NCI-H510A (cell line): ENCODE data around the gene ZBTB26.
"Not testable (repeated sequence)": the region's sequence is repeated elsewhere in the genome, so short reads cannot be mapped to it uniquely, and the experiment has no call there.

Experiments
- DNase-seq: peaks from one replicate; lab custom pipeline; 2025; lab: John Stamatoyannopoulos, UW

The ZBTB26 gene

DNA sequence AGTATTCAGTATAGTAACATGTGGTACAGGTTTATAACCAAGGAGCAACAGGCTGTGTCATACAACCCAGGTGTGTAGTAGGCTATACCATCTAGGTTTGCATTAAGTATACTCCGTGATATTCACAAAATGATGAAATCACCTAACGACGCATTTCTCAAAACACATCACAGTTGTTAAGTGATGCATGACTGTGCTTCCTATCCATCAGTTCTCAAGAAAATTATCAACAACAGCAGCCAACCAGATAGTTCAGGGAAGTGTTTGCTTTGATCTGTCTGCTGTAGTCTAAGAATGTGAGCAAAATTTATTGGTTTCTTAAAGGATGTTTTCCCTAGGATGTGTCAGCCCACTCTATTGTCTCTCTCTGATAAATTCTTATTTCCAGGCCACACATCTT lies 7.4 kb downstream of the ZBTB26 start:
- no peak for DNase-seq

DNA sequence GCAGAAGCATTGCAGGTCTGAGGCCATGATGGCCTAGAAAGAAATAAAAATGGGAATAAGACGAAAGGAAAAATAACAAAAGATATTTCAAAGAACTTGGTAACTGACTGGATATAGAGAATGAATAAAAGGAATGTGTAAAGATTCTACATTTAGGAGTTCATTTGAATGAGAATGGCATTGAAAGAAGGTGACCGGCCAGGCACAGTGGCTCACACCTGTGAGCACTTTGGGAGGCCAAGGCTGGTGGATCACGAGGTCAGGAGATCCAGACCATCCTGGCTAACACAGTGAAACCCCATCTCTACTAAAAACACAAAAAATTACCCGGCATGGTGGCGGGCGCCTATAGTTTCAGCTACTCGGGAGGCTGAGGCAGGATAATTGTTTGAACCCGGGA lies 8.6 kb downstream of the ZBTB26 start:
- DNase-seq: no peak

DNA sequence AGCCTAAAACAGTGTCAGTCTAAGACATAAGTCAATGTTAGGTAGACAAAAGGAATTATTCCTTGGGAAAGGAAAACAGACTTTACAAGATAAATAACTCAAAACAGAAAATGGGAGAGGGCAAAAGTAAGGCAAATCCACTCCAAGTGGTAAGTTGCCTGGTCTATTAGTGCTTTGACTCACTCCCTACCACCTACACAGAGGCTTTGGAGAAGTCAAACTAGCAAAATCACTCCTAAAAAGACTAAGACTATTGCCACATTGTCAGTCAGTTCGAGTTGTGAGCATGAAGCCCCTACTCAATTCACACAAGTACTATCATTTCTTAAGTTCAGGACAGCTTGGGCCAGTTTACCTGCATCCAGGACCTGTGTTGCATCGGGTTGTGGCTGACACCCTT lies 13.0 kb downstream of the ZBTB26 start:
- DNase-seq: no peak

DNA sequence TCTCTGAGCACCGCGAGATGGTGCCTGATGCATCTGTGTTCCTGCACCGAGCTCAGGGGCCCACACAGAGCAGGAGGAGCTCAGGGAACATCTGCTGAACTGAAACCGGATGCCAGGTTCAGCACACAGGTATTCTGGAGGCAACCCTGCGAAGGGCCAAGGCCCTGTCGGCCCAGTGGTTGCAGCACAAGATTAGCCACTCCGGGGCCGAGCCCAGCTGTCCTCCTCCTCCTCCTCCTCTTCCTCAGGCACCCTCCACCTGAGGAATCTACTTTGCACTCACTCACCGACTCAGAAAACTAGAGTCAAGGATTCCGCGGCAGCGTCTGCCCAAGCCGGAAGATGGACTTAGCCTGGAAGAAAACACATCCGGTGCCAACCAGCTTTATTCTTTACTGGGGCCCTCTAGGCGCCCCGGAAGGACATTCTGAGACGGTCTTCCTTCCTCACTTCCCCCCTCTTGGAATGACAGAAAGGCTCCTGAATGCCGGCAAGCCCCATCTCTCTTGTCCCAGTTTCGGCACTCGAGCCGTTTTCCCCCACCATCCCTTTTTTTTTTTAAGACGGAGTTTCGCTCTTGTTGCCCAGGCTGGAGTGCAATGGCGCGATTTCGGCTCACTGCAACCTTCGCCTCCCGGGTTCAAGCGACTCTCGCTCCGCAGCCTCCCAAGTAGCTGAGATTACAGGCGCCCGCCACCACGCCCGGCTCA lies 18.2 kb downstream of the ZBTB26 start, which contains the start of gene ZBTB6:
TSS of gene ZBTB6 (minus strand) at position 360 of the 710 bp plus-strand sequence. CDS start 1,251 bp downstream, outside the sequence.
- DNase-seq: peak; percentile 70

DNA sequence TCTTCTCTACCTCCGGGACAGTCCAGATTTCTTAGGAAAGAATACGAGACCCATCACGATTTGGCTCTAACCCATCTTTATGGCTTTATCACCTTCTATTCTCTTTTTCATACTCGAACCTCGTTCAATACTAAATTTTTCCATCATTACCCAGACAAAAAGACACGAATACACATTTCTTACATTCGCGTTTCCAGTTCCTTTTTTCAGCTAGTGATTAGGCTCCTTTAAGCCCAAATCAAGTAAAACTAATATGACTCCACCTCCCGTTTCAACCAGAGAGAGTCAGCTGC lies 18.7 kb downstream of the ZBTB26 start:
- DNase-seq: no peak

DNA sequence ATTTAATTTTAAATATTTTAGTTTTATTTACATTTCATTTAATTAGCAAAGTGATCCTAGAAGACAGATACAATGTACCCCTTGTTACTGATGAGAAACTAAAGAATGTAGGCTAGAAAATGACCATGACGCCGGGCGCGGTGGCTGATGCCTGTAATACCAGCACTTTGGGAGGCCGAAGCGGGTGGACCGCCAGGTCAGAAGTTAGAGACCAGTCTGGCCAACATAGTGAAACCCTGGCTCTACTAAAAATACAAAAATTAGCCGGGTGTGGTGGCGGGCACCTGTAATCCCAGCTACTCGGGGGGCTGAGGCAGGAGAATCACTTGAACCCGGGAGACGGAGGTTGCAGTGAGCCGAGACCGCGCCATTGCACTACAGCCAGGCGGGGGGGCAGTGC lies 25.2 kb downstream of the ZBTB26 start:
- DNase-seq: not testable (repeated sequence)

DNA sequence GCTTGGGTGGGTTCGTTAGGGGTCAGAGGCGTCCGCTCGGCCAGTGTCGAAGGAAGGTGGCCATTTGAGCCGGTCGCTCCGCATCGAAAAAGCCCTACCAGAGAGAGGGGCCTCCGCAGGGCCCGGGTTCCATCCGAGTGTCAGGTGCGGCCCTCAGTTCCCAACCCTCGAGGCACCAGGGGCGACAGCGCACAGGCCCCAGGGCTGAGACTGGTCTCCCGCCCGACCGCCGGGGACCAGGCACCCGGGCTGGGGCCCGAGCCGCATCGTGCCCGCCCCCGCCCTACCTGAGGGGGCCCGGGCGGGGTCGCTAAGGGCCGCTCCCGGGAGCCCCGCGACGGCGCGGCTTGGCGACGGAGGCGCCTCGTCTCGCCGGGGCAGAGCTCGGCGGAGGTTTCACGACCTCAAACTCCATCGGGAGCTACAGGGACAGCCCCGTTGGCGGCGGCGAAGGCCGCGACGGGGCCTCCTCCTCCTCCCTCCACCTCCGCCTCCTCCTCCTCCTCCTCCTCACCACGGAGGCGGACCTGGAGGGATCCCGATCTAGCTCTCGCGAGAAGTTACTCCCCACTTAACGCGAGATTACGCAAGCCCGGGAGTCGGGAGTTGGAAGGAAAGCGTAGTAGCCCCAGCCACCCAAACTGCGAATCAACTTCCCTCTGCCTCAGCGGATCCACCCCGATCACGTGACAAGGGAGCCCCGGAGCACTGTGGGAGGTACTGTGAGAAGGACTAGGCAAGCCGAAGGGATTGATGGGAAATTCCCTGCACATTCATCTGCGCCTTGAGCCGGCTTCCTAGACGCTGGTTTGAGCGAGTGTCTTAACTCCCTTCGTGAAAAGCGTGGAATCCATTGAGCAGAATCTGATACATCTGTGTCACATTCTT lies 26.2 kb downstream of the ZBTB26 start, which contains the start of gene RC3H2:
TSS of gene RC3H2 (minus strand) at position 537 of the 888 bp plus-strand sequence. CDS start 7,850 bp downstream, outside the sequence.
- DNase-seq: peak; percentile 98

DNA sequence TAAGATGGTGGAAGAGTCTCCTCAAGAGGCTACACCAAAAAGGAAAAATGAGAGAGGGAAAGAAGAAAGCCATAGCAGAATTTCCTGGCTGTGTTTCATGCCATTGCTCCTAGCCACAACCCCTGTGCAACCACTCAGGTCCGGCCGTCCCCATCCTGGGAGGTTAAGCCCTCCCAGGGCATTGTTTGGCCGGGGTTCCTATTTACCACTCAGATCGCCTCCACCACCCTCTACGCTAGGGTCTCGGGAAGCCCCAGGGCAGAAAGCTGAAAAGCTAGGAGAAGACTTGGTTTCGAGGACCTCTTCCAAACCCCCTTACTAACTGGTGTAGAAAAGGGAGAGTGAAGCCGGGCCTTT lies 26.9 kb downstream of the ZBTB26 start:
- DNase-seq: peak; percentile 8

DNA sequence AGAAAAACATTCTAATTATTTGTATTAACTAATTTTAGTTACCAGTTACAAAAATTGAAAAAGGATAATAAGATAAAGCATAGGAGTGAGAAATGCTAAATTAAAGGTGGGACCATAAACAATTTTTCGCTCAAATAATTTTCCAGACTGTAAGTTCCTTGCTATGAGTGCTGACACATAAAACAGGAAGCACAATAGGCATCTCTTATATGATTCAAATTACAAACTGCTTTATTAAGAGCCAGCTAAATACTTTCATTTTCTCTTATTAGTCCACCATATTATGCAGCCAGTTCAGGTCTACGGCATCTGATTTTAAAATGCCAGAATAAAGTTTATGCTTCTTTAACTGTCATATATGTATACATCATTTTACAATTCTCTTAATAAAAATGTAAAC lies 30.5 kb downstream of the ZBTB26 start:
- no peak for DNase-seq

DNA sequence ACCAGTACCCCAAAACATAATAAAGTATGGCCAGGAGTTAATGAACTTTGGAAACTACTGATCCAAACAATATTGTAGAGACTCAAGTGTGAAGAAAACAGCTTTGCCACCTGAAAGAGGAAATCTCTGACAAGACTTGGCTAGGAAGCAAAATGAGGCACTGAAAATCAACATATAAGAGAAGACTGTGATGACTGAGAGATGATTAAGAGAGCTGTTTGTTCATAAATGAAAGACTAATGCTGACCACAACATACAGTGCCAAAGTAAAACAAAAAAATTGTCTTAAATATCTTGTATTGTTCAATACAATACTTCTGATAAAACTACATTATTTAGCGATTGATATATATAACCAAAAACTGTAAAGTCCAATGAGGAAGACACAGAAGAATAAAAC lies 33.3 kb downstream of the ZBTB26 start:
- DNase-seq: no peak

DNA sequence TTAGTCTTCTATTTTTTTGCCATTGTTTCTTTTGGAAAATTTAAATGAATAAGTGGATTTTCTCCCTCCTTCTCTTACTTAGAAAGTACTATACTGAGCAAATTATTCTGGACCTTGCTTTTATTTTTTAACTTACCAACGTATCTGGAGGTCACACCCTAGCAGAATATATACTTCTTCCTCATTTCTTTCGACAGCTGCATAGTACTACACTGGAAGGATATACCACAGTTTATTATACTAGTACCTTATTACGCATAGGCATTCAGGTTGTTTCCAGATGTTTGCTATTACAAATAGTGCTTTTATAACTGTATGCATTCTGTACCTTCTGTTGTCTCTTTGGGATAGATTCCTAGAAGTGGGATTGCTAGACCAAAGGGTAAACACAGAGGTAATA lies 42.8 kb downstream of the ZBTB26 start:
- no peak for DNase-seq

DNA sequence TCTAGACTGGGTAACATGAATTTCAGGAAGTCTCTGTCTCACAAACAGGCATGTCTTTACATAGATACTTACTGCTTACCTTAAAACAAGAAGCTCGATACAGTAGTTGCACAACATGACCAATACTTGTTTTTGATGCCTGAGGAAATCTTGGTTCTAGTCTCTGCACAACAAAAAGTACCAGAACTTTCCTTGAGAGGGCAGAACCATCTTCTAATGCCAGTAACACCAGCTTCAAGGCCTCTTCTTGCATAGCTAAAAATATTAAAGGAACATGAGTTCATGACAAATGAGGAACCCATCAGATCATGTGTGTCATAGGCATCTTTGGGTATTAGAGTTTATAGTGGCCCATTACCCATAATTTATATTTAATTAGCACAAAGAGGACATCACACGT lies 48.2 kb downstream of the ZBTB26 start:
- no peak for DNase-seq

DNA sequence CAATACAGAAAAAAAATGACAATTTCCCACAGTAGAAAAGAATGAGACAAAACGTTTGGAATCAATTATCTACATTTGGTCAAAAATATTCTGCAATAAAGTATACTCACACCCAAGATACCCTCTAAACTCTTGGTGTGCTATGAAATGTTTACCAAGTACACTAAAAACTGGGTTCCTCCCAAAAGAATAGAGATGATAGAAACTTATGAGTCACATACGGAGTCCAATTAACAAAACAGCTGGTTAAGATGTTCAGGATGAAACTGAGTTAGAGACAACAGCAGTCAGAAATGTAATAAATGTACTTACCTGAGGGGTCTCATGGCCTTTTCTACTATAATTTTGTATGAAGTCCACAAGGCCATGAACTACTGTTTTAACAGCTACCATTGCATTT lies 51.9 kb downstream of the ZBTB26 start:
- DNase-seq: no peak

DNA sequence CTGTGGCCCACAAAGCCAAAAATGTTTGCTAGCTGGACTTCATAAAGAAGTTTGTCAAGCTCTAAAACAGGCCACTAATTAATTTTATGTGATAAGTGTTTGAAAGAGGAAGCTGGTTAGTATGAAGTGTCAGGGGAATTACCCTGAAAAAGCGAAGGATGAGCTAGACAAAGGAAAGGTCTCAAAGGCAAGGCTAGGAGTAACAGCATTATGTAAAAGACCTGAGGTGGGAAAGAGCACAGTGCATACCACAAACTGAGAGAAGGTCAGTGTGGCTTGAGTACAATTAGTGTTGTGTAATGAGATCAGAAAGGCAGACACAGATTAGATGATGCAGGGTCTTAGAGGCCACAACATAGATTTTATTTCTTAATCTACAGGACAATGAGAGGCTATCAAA lies 55.8 kb downstream of the ZBTB26 start:
- DNase-seq: no peak

DNA sequence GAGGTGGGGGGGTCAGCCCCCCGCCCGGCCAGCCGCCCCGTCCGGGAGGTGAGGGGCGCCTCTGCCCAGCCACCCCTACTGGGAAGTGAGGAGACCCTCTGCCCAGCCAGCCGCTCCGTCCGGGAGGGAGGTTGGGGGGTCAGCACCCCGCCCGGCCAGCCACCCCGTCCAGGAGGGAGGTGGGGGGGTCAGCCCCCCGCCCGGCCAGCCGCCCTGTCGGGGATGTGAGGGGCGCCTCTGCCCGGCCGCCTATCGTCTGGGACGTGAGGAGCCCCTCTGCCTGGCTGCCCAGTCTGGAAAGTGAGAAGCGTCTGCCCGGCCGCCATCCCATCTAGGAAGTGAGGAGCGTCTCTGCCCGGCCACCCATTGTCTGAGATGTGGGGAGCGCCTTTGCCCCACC lies 64.0 kb downstream of the ZBTB26 start:
- DNase-seq: not testable (repeated sequence)

DNA sequence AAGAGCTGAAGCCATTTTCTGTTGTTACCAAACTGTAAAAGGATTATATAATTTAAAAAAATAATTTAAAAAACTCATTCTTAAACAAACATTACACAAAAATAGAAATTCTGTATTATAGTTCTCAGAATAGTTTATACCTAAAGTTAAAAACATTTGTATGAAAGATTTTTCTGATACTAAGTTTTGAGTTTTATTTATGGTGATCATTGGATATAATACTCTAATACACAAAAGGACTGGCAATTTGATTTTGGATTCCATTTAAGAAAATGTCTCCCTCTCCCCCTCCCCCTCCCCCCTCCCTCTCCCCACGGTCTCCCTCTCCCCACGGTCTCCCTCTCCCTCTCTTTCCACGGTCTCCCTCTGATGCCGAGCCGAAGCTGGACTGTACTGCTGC lies 65.2 kb downstream of the ZBTB26 start:
- DNase-seq: no peak
